Activated CD8-positive, alpha-beta memory T cell treated with anti-CD3 and anti-CD28 coated beads, Interleukin-2, amount 10 ng/mL, durations not matched to agents 7 days and 5 days (primary cell): ENCODE results near the gene TMEM203. TPM values are rescaled to one million over a fixed set of nuclear protein-coding genes. Genes with fewer than 3 reads are reported as not detected.

Experiments
- ATAC-seq: fragments of 150-1000 bp; cut with Tn5 transposase; one replicate; pipeline ENCODE4 v1.10.0; 2021; ENCODE audit warnings: moderate library complexity
- CTCF ChIA-PET: fragments of 350-600 bp; sonication (Branson Sonifier 250); formaldehyde crosslinking; loops from one replicate; lab custom pipeline; 2021; ENCODE audit warnings: antibody characterized with exemption; lab: Charles Lee
- DNase-seq: peaks from one replicate; pipeline ENCODE4 v3.0.0-alpha.2; 2020
- H3K27ac Mint-ChIP-seq: one replicate; pipeline ENCODE4 v1.8.0; 2021; ENCODE audit warnings: mild to moderate bottlenecking, mixed read lengths
- H3K27me3 Mint-ChIP-seq: one replicate; pipeline ENCODE4 v1.8.0; 2021; ENCODE audit warnings: mixed read lengths
- H3K36me3 Mint-ChIP-seq: one replicate; pipeline ENCODE4 v1.8.0; 2021; ENCODE audit warnings: mild to moderate bottlenecking, mixed read lengths
- H3K4me1 Mint-ChIP-seq: one replicate; pipeline ENCODE4 v1.8.0; 2021; ENCODE audit warnings: mixed read lengths
- H3K4me3 Mint-ChIP-seq: one replicate; pipeline ENCODE4 v1.8.0; 2021; ENCODE audit warnings: mild to moderate bottlenecking, moderate library complexity, mixed read lengths
- H3K9me3 Mint-ChIP-seq: one replicate; pipeline ENCODE4 v1.8.0; 2022; ENCODE audit warnings: low read depth, mixed read lengths
- total RNA-seq, 2 experiments: library from RNA; stranded (reverse); gene quantifications; one replicate each; pipeline ENCODE4 v1.2.3, GENCODE V29; 2021

TMEM203 gene, protein sequence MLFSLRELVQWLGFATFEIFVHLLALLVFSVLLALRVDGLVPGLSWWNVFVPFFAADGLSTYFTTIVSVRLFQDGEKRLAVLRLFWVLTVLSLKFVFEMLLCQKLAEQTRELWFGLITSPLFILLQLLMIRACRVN
- 10 to 100 TPM; 32.2 to 36.9 TPM for total RNA-seq

DNA sequence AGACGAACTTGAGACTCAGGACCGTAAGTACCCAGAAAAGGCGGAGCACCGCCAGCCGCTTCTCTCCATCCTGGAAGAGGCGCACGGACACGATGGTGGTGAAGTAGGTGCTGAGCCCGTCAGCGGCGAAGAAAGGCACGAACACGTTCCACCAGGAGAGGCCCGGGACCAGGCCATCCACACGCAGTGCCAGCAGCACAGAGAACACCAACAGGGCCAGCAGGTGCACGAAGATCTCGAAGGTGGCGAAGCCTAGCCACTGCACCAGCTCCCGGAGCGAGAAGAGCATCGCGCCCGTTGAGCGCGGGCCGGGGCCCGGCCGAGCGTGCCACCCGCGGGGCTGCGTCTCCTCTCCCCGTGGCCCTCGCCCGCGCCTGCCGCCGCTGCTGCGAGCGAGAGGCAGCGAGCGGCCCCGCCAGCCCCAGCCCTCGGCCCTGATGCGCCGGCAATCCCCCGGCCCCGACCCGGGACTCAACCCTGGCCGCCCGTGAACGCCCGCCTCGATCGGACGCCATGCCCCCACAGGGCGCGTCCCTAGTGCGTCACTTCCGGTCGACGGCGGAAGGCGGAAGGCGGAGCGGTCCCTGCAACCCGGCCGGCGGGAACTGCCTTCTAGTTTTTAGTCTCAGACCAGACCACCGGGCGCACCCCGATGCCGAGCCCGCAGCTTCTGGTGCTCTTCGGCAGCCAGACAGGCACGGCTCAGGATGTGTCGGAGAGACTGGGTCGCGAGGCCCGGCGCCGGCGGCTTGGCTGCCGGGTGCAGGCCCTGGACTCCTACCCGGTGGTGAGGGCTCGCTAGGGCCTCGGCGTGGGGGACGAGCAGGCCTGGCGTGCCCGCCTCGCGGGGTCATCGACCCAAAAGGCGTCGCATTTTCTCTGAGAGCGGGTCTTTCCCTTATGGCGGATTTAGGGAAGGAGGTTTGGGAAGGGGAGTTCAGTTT, at the start of gene TMEM203, which contains the start of gene NDOR1:
TSS of gene TMEM203 (minus strand) at position 523 of the 944 bp plus-strand sequence. CDS start at position 289, 234 bp downstream.
TSS of gene NDOR1 (plus strand) at position 575 of the 944 bp plus-strand sequence. CDS start at position 653, 78 bp downstream.
- Mint-ChIP-seq H3K4me3 (peak within 1 kb of the TSS; percentile 96), H3K27ac (peak within 1 kb of the TSS; percentile 94), H3K4me1 (peaks cover 44% of the 10 kb centered on the region), H3K36me3 (peaks cover 16% of the 10 kb centered on the region), H3K27me3 (no peaks in the 10 kb centered on the region), H3K9me3 (no peaks in the 10 kb centered on the region)
- CTCF ChIA-PET: interaction anchor here (0.8 to 8.1 kb wide), 10 partner anchors 10 to 78 kb away, joined by 3 to 55 read pairs (median 6); partner anchors contain the start of genes ANAPC2, RNF224, SSNA1 and TUBB4B
- ATAC-seq (peak; percentile 67), DNase-seq (peak; percentile 96)

DNA sequence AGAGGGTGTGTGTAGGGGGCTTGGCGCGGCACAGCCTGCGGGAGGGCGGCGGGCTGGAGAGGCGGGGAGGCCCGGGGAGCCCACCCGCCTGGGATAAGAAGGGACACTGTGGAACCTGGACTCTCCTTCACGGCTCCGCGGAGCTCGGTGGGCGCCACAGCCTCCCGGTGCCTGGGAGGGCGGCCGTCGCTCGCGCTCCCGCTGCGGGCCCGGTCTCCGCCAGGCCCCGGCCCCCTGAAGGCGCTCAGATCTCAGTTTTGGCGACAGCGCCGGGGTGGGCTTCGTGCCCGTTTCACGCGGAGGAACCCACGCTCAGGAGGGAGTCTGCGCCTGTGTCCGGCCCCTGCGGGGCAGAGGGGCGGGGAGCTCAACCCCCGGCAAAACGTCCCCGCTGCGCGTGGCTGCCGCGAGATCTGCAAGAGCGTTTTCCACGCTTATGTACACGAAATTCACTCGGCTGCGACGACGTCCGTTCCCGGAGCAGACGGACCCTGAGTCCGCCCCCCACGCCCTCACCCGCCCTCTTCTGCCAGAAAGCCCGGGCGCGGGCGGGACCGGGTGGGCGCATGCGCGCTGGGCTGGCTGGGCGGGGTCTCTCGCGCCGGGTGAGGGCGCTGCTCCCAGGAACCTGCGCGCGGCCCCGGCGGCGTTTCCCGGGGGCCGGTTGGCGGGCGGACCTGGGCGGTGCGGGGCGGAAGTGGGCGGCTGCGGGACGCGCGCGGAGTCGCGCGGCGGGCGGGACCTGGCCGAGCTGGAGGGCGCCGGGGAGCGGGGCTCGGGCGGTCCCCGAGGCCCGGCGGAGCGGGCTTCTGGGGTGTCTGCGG, 49.4 kb upstream of the TMEM203 start, which contains the start of gene NELFB:
TSS of gene NELFB (plus strand) at position 704 of the 824 bp plus-strand sequence.
- peak; percentile 96 for DNase-seq
- H3K4me1 Mint-ChIP-seq: peaks cover 17% of the 10 kb centered on the region
- no peaks in the 10 kb centered on the region for H3K27me3 Mint-ChIP-seq
- H3K27ac Mint-ChIP-seq: peak within 1 kb of the TSS; percentile 87
- CTCF ChIA-PET: interaction anchor here (1.0 to 5.4 kb wide), 11 partner anchors 9 to 413 kb away, joined by 3 to 46 read pairs (median 4); partner anchors contain the start of genes AJM1, ANAPC2, CYSRT1 and EXD3
- H3K36me3 Mint-ChIP-seq: peaks cover 12% of the 10 kb centered on the region
- peak within 1 kb of the TSS; percentile 91 for H3K4me3 Mint-ChIP-seq
- no peaks in the 10 kb centered on the region for H3K9me3 Mint-ChIP-seq
- ATAC-seq: peak; percentile 86

DNA sequence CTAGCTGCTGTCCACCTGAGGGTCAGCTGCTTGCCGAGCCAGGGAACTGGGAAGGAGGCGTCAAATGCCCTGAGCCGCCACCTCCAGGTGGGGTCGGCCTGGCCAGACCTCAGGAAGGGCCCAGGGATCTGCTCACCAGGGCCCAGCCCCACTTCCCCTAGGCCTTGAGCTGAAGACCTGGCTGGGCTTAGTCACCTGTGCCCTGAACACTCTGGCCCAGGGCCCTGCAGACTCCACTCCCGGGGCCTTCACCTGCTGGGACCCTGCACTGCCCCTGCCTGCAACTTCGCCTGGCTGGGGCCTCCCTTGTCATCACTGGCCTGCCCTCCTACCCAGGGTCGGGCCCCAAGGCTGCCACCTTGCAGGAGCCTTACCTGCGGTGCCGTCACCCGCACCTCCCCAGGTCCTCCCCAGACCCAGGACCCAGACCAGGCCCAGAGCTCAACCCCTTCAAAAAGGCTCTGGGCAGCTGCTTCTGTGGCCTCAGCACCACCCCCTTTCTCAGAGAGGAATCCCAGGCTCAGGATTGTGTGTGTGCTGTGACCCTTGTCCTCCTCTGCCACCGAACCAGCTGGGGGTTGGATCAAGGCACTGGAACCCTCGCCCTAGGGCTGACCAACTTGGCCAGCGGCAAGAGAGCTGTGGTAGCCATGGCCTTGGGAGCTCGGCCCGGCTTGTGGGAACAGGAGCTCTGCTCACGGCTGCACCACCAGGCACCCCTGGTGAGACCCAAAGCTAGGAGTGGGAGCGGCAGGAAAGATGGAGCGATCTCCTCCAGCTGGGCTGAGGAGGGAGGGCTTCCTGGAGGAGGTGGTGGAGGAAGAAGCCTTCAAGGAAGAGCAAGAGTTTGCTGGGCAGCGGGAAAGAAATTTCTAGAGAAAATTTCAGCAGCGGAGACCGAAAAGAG, 48.5 kb upstream of the TMEM203 start:
- H3K4me3 Mint-ChIP-seq: peak overlapping the region; percentile 91
- peaks cover 8% of the 10 kb centered on the region for H3K36me3 Mint-ChIP-seq
- ATAC-seq (no peak), DNase-seq (no peak)
- H3K4me1 Mint-ChIP-seq: peaks cover 17% of the 10 kb centered on the region
- peak overlapping the region; percentile 73 for H3K27ac Mint-ChIP-seq
- no peaks in the 10 kb centered on the region for H3K9me3 Mint-ChIP-seq
- no peaks in the 10 kb centered on the region for H3K27me3 Mint-ChIP-seq
- CTCF ChIA-PET: interaction anchor here (1.0 to 5.4 kb wide), 10 partner anchors 8 to 412 kb away, joined by 3 to 46 read pairs (median 4); partner anchors contain the start of genes AJM1, ANAPC2, CYSRT1 and EXD3

DNA sequence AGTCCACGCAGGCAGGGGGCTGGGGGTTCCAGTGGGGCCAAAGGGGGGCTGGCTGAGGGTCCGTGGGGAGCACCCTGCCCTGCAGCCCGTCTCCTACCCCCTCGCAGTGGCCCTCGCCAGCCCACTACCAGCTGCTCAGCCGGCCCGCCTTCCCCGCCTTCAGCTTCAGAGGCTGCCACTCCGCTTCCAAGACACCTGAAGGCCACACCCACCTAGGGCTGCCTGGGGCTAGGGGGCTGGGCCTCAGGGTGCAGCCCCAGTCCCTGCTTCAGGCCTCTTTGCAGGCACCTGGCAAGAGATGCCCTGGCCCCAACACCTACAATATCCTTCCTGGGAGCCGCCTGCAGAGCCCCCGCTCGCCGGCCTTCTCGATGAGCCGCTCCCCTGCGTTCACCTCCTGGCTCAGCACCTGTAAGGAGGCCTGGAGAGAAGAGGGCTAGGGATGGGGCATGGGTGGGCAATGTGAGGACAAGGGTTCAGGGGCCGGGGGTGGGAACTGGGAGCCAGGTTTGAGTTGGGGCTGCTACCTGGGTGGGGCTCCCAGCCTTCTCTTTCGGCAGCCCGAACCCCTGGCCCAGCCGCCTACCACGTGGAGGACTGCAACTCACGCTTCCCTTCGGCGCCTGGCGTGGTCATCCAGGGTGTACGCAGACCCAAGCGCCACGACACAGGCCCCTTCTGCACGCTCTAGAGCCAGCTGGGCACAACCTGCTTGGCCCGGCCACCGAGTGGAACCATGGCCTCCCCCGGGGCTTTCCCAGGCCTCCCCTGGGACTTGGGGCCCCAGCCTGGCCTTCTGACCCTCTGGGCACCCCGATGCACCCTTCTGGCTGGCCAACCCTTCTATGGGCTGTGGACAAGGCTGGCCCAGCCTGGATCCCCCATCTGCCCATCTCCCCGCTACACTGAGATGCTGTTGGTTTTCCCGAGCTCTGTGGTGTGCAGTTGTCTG, 47.4 kb upstream of the TMEM203 start:
- DNase-seq (no peak), ATAC-seq (no peak)
- Mint-ChIP-seq H3K27ac (no peak overlapping the region), H3K9me3 (no peaks in the 10 kb centered on the region), H3K4me3 (no peak overlapping the region), H3K4me1 (peaks cover 17% of the 10 kb centered on the region), H3K27me3 (no peaks in the 10 kb centered on the region), H3K36me3 (peaks cover 7% of the 10 kb centered on the region)
- CTCF ChIA-PET: interaction anchor here (1.3 to 5.4 kb wide), 4 partner anchors 11 to 49 kb away, joined by 3 to 46 read pairs (median 14); partner anchors contain the start of genes NRARP and TUBB4B

DNA sequence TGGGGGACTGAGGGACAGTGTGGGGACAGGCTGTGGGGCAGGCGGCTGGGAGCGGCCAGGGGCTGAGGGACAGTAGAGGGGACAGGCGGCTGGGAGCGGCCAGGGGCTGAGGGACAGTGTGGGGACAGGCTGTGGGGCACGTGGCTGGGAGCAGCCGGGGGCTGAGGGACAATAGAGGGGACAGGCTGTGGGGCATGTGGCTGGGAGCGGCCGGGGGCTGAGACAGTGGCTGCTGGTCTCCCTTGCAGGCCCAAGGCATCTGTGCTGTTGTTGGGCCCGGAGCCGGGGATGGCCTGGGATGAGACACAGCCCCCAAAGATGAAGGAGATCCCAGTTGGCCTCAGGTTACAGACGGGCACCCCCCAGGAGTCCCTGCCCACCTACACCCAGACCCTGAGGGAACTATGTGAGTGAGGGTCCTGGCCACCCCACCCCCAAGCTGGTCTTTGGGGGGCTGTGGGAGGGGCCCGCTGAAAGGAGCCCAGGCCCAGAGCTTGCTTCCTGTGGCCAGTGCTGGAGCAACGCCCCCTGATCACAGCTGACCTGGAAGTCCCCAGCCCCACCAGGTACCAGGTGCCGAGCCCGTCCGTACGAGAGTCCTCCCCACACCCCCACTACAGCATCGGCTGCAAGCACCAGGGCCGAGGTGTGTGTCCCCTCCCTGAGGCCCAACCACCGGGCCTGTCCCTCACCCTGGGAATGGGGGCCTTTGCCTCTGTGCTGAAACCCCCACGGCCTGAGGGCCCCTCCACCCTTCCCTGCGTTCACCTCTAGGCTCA, 46.2 kb upstream of the TMEM203 start:
- no peak for DNase-seq
- Mint-ChIP-seq H3K4me3 (no peak overlapping the region), H3K4me1 (peaks cover 12% of the 10 kb centered on the region), H3K27ac (no peak overlapping the region), H3K9me3 (no peaks in the 10 kb centered on the region), H3K36me3 (peaks cover 3% of the 10 kb centered on the region), H3K27me3 (no peaks in the 10 kb centered on the region)
- CTCF ChIA-PET: interaction anchor here (1.2 to 5.4 kb wide), 3 partner anchors 10 to 15 kb away, joined by 5 to 46 read pairs (median 5); partner anchors contain the start of gene TUBB4B
- ATAC-seq: no peak

DNA sequence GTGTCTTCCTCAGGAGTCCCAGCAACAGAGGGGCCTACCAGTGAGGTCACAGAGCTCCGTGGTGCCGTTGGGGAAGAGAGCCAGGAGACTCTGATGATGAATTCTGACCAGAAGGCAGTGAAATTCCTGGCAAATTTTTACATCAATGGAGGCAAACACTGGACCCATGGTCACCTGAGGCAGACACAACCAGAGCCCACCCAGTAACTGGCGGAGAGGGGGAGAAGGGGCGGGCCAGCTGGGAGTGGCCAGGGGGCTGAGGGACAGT, 45.7 kb upstream of the TMEM203 start, which contains the start of gene STPG3:
TSS of gene STPG3 (plus strand) at position 93 of the 268 bp plus-strand sequence. CDS start at position 94, 1 bp downstream.
- H3K36me3 Mint-ChIP-seq: no peaks in the 10 kb centered on the region
- H3K27me3 Mint-ChIP-seq: no peaks in the 10 kb centered on the region
- no peak within 1 kb of the TSS for H3K4me3 Mint-ChIP-seq
- H3K4me1 Mint-ChIP-seq: peaks cover 7% of the 10 kb centered on the region
- H3K9me3 Mint-ChIP-seq: no peaks in the 10 kb centered on the region
- CTCF ChIA-PET: interaction anchor here (1.2 kb wide), 1 partner anchor 13 kb away, joined by 5 read pairs; no protein-coding TSS in a partner anchor
- ATAC-seq (no peak), DNase-seq (no peak)
- no peak within 1 kb of the TSS for H3K27ac Mint-ChIP-seq

DNA sequence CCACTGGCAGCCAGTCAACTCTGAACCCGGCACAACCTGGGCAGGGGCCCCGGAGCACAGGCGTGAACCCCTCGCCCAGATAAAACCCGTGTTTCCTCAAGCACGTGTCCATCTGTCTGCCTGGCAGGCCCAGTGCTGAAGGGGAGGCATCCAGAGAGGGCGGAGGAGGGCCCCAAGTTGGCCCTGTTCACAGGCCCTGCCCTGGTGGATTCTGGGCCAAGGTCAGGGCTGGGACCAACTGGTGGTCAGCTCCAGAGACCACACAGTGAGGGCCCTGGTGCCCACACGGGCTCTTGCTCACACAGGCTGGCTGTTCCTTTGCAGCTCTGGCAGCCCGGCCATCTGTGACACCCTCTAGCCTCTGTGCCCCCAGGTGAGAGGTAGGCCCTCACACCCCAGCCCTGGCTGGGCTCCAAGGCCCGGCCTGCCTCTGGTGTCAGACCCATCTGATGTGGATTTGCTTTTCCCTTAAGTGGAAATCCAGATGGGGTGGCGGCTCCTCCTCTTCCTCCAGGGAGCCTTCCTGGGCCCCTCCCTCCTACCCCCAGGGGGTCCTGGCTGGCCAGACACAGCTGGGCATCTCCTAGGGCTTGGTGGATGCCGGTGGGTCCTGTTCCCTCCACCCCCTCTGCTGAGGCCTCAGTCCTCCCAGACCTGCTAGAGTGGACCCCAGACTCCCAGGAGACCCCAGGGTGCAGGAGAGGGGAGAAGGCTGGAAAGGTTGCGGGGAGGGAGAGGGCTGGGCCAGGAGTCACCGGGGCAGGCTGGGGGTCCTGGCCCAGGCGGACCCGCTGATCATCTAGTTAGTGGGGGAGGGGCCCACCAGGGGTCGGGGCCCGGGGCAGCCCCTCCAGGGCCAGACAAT, 45.1 kb upstream of the TMEM203 start:
- CTCF ChIA-PET: interaction anchor here (1.2 kb wide), 1 partner anchor 12 kb away, joined by 5 read pairs; no protein-coding TSS in a partner anchor
- no peak overlapping the region for H3K27ac Mint-ChIP-seq
- no peaks in the 10 kb centered on the region for H3K36me3 Mint-ChIP-seq
- ATAC-seq (no peak), DNase-seq (no peak)
- H3K27me3 Mint-ChIP-seq: no peaks in the 10 kb centered on the region
- peaks cover 4% of the 10 kb centered on the region for H3K4me1 Mint-ChIP-seq
- no peaks in the 10 kb centered on the region for H3K9me3 Mint-ChIP-seq
- no peak overlapping the region for H3K4me3 Mint-ChIP-seq

DNA sequence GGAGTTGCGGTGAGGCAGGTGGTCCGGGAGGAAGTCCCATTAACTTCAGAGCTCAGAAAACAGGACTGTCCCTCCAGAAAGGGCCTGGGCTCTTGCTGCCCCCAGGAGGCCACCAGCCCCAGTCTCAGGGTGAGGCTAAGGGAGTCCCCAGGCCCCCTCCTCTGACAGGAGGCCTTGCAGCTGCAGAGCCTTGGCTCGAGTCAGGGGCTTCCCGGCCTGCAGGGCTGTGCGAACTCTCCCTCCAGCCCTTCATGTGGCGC, 42.4 kb upstream of the TMEM203 start:
- Mint-ChIP-seq H3K27me3 (no peaks in the 10 kb centered on the region), H3K4me1 (peaks cover 12% of the 10 kb centered on the region), H3K4me3 (no peak overlapping the region), H3K9me3 (no peaks in the 10 kb centered on the region), H3K27ac (no peak overlapping the region), H3K36me3 (peaks cover 7% of the 10 kb centered on the region)
- DNase-seq (no peak), ATAC-seq (no peak)
- CTCF ChIA-PET: interaction anchor here (5.2 kb wide), 1 partner anchor 11 kb away, joined by 23 read pairs; no protein-coding TSS in a partner anchor

DNA sequence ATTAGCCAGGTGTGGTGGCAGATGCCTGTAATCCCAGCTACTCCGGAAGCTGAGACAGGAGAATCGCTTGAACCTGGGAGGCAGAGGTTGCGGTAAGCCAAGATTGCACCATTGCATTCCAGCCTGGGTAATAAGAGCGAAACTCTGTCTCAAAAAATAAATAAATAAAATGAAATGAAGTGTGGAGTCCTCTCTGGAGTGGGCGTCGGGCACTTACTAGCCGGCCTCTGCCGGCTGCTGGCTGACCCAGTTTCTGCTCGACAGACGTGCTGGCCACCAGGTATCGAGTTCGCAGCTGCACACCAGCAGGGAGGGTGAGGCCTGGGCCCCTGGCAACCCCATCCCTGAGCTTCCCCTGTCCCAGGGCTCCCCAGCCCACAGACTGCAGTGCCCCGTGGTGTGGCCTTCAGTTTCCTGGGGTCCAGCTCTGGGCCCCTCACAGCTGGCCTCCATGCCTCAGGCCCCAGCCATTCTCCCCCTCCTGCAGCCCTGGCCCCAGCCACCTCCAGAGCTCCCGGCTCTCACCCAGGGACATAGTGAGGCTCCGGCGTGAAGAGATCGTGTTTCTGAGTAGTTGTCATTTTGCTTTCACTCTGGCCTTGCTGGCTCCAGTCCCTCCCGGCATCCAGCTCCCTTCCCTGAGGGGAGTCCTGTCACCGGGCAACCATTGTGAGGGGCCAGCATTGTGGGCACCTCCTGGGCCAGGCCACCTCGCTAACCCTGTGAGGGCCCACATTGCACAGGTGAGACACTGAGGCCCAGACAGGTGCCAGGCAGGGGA, 41.9 kb upstream of the TMEM203 start:
- DNase-seq (no peak), ATAC-seq (no peak)
- peaks cover 12% of the 10 kb centered on the region for H3K36me3 Mint-ChIP-seq
- H3K9me3 Mint-ChIP-seq: no peaks in the 10 kb centered on the region
- H3K27me3 Mint-ChIP-seq: no peaks in the 10 kb centered on the region
- H3K4me3 Mint-ChIP-seq: no peak overlapping the region
- H3K27ac Mint-ChIP-seq: no peak overlapping the region
- H3K4me1 Mint-ChIP-seq: peaks cover 17% of the 10 kb centered on the region
- CTCF ChIA-PET: interaction anchor here (5.2 kb wide), 1 partner anchor 11 kb away, joined by 23 read pairs; no protein-coding TSS in a partner anchor
